ENCODE data around the gene WDR46. TPM values are rescaled to one million over a fixed set of nuclear protein-coding genes. Genes with fewer than 3 reads are reported as not detected.

WDR46 gene
- total and polyA plus RNA-seq, 2 of the 13 experiments (the other 11 are each of a cell fraction or from before 2014, with no cell fraction given): 47.4 to 105 TPM

- TF ChIP-seq ARID4A (CRISPR knock-in tag; IDR thresholded peaks at IDR 0.05; ENCODE audit: borderline replicate concordance) (peak; percentile 84), ZNF234 (CRISPR knock-in tag; conservative IDR thresholded peaks at IDR 0.05) (0 out of 2 replicates have a peak, but pooled peaks have one; percentile 63), MTERF4 (CRISPR knock-in tag; IDR thresholded peaks at IDR 0.05) (no peak), RCOR2 (CRISPR knock-in tag; IDR thresholded peaks at IDR 0.05) (peak; percentile 66; the same call in 1 of the 2 replicates), THAP8 (CRISPR knock-in tag; IDR thresholded peaks at IDR 0.05; ENCODE audit: borderline replicate concordance) (0 out of 2 replicates have a peak, but pooled peaks have one; percentile 45), ZNF839 (CRISPR knock-in tag; IDR thresholded peaks at IDR 0.05; ENCODE audit: borderline replicate concordance) (no peak), ZBTB43 (CRISPR knock-in tag; conservative IDR thresholded peaks at IDR 0.05) (0 out of 2 replicates have a peak, but pooled peaks have one; percentile 27), ZNF121 (CRISPR knock-in tag; IDR thresholded peaks at IDR 0.05) (no peak), MLX (CRISPR knock-in tag; IDR thresholded peaks at IDR 0.05) (no peak), TRIM24 (CRISPR knock-in tag; IDR thresholded peaks at IDR 0.05) (no peak), CREB1 (IDR thresholded peaks at IDR 0.05) (peak; percentile 74), CREB1 (CRISPR knock-in tag; IDR thresholded peaks at IDR 0.05) (peak; percentile 67), DDIT3 (CRISPR knock-in tag; IDR thresholded peaks at IDR 0.05) (no peak), ZNF441 (CRISPR knock-in tag; IDR thresholded peaks at IDR 0.05; ENCODE audit: borderline replicate concordance) (peak; percentile 86; the same call in 1 of the 2 replicates), ZBTB25 (CRISPR knock-in tag; IDR thresholded peaks at IDR 0.05) (no peak), ZNF503 (CRISPR knock-in tag; IDR thresholded peaks at IDR 0.05) (no peak), SUZ12 (IDR thresholded peaks at IDR 0.05; ENCODE audit: low read depth, low read length) (no peak)
Measured at GRCh38 chr6:33248932-33249731, 39.9 kb downstream of the WDR46 start (continued).
